Lung (tissue), 12 donors: ENCODE data around the gene TNF. TPM values are rescaled to one million over a fixed set of nuclear protein-coding genes. Genes with fewer than 3 reads are reported as not detected.
A peak's percentile ranks its signal among the peaks of the same experiment; 100 is the strongest.

Source experiments
- ATAC-seq: fragments of 200-7000 bp; cut with Tn5 transposase; one replicate; pipeline ENCODE4 v1.9.1; 2020; ENCODE audit warnings: moderate number of reproducible peaks; ENCODE audit not compliant: insufficient read depth, low FRiP score
- DNase-seq, 3 donors: peaks; one replicate each; pipeline ENCODE4 v3.0.0-alpha.2; 2013 to 2017
- H3K27ac ChIP-seq, 2 donors: one replicate each; pipeline ENCODE4 v1.5.1; 2013; ENCODE audit warnings: mild to moderate bottlenecking in 2 of 2, moderate library complexity in 2 of 2, control low read depth in 1 of 2, inconsistent platforms in 1 of 2, low read depth in 1 of 2, low read length in 1 of 2
- H3K27me3 ChIP-seq, 3 donors: one replicate each; pipeline ENCODE4 v1.5.1; 2013; ENCODE audit warnings: low read length in 2 of 3; ENCODE audit not compliant: control insufficient read depth in 3 of 3, insufficient read depth in 3 of 3
- H3K36me3 ChIP-seq, 4 donors: one replicate each; pipeline ENCODE4 v1.5.1; 2013; ENCODE audit warnings: low read length in 4 of 4, mild to moderate bottlenecking in 1 of 4, moderate library complexity in 1 of 4; ENCODE audit not compliant: control insufficient read depth in 4 of 4, insufficient read depth in 4 of 4
- H3K4me1 ChIP-seq, 5 donors: one replicate each; pipeline ENCODE4 v1.5.1; 2013; ENCODE audit warnings: low read length in 5 of 5, mild to moderate bottlenecking in 2 of 5, moderate library complexity in 1 of 5; ENCODE audit not compliant: control insufficient read depth in 5 of 5, insufficient read depth in 5 of 5
- H3K4me3 ChIP-seq: one replicate; pipeline ENCODE4 v1.5.1; 2013; ENCODE audit warnings: mild to moderate bottlenecking, control low read depth, moderate library complexity
- H3K9ac ChIP-seq, 2 donors: one replicate each; pipeline ENCODE4 v1.5.1; 2013; ENCODE audit warnings: low read length in 2 of 2, control low read depth in 1 of 2; ENCODE audit not compliant: insufficient read depth in 1 of 2
- H3K9me3 ChIP-seq, 4 donors: one replicate each; pipeline ENCODE4 v1.5.1; 2013; ENCODE audit warnings: low read length in 3 of 4, mild to moderate bottlenecking in 1 of 4, moderate library complexity in 1 of 4; ENCODE audit not compliant: control insufficient read depth in 4 of 4, insufficient read depth in 3 of 4
- WGBS, 2 donors: extraction: QIAGEN DNeasy Blood & Tissue Kit; methylation state at CpG; one replicate each; pipeline ENCODE4 v1.1.7; 2013; 5-methylcytosine and 5-hydroxymethylcytosine counted together
- polyA plus RNA-seq, 2 donors: library from polyadenylated mRNA; stranded (reverse); fragments of 200-250 nt; gene quantifications; one replicate each; pipeline ENCODE4 v1.2.1, GENCODE V29; 2013
- total RNA-seq, 2 donors: library from RNA; depleted of rRNA in 1 of 2; stranded (reverse); fragments of >200 nt in 1 of 2; gene quantifications; one replicate each; pipeline ENCODE4 v1.2.1, GENCODE V29; 2014 to 2021
- TF ChIP-seq, protein P1 (sequence below): IDR thresholded peaks from 2 replicates; pipeline ENCODE4 v1.5.1; 2012; ENCODE audit warnings: mild to moderate bottlenecking; ENCODE audit errors: control extremely low read depth, extremely low read depth
- donor health status: control.
- donor health status: control.
- donor health status: Bipolar disorder and iron deficiency.
- donor health status: healthy.
- donor health status: DM: yes; HTN: yes; CAD: no.

TNF gene
- total and polyA plus RNA-seq, 4 donors: 0.23 to 15.7 (median 4.1) TPM

- TF ChIP-seq, protein P1, sequence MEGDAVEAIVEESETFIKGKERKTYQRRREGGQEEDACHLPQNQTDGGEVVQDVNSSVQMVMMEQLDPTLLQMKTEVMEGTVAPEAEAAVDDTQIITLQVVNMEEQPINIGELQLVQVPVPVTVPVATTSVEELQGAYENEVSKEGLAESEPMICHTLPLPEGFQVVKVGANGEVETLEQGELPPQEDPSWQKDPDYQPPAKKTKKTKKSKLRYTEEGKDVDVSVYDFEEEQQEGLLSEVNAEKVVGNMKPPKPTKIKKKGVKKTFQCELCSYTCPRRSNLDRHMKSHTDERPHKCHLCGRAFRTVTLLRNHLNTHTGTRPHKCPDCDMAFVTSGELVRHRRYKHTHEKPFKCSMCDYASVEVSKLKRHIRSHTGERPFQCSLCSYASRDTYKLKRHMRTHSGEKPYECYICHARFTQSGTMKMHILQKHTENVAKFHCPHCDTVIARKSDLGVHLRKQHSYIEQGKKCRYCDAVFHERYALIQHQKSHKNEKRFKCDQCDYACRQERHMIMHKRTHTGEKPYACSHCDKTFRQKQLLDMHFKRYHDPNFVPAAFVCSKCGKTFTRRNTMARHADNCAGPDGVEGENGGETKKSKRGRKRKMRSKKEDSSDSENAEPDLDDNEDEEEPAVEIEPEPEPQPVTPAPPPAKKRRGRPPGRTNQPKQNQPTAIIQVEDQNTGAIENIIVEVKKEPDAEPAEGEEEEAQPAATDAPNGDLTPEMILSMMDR: no peak
- Histone ChIP-seq H3K27ac (no peak overlapping the region), H3K36me3 (peaks cover 52 to 76% (median 65%) of the 10 kb centered on the region in 4 donors), H3K4me3 (no peak overlapping the region), H3K27me3 (no peaks in the 10 kb centered on the region), H3K9me3 (no peaks in the 10 kb centered on the region), H3K9ac (no peak overlapping the region), H3K4me1 (peaks cover 9 to 20% (median 15%) of the 10 kb centered on the region in 5 donors)
- ATAC-seq (no peak), DNase-seq (no peak)
- 38 to 40% methylated on average over 2 of the region's 2 CpGs for WGBS, 2 donors
Measured at GRCh38 chr6:31535538-31536324, 39.6 kb upstream of the TNF start.

- H3K27me3 ChIP-seq: no peaks in the 10 kb centered on the region
- TF ChIP-seq, protein P1: no peak
- H3K9ac ChIP-seq: peak overlapping the region in 1 of 2 donors; percentile 100
- ATAC-seq (no peak), DNase-seq (no peak)
- no peak overlapping the region for H3K4me3 ChIP-seq
- peaks cover 24 to 59% (median 47%) of the 10 kb centered on the region in 4 donors for H3K36me3 ChIP-seq
- 65 to 71% methylated on average over 6 of the region's 6 CpGs for WGBS, 2 donors
- no peaks in the 10 kb centered on the region for H3K9me3 ChIP-seq
- H3K27ac ChIP-seq: no peak overlapping the region
- peaks cover 9 to 25% (median 15%) of the 10 kb centered on the region in 5 donors for H3K4me1 ChIP-seq
Measured at GRCh38 chr6:31538805-31539400, 36.5 kb upstream of the TNF start.

- Histone ChIP-seq H3K4me3 (peak overlapping the region; percentile 88), H3K9me3 (no peaks in the 10 kb centered on the region), H3K27ac (peak overlapping the region in 1 of 2 donors; percentile 89), H3K9ac (peak overlapping the region; percentile 100), H3K36me3 (peaks cover 18 to 44% (median 32%) of the 10 kb centered on the region in 4 donors), H3K27me3 (no peaks in the 10 kb centered on the region), H3K4me1 (peaks cover 9 to 25% (median 15%) of the 10 kb centered on the region in 5 donors)
- ATAC-seq (no peak), DNase-seq (no peak)
- TF ChIP-seq, protein P1: no peak
- WGBS, 2 donors: 18 to 22% methylated on average over 4 of the region's 4 CpGs
Measured at GRCh38 chr6:31540640-31541039, 34.7 kb upstream of the TNF start.
